IPS-18a (cell line): ENCODE results near the gene VRTN.

Source experiments
- H3K27ac ChIP-seq: one replicate; pipeline ENCODE4 v1.5.1; 2013; ENCODE audit warnings: low read length
- H3K27me3 ChIP-seq: one replicate; pipeline ENCODE4 v1.6.1; 2013; ENCODE audit warnings: mild to moderate bottlenecking, low read length; ENCODE audit not compliant: control insufficient read depth, insufficient read depth
- H3K36me3 ChIP-seq: one replicate; pipeline ENCODE4 v1.6.1; 2013; ENCODE audit warnings: low read depth, low read length; ENCODE audit not compliant: control insufficient read depth
- H3K4me1 ChIP-seq: one replicate; pipeline ENCODE4 v1.6.1; 2013; ENCODE audit warnings: low read depth, low read length; ENCODE audit not compliant: control insufficient read depth
- H3K4me3 ChIP-seq: one replicate; pipeline ENCODE4 v1.5.1; 2013; ENCODE audit warnings: low read length
- H3K9ac ChIP-seq: one replicate; pipeline ENCODE4 v1.6.1; 2013; ENCODE audit warnings: mild to moderate bottlenecking, low read length, moderate library complexity
- H3K9me3 ChIP-seq: one replicate; pipeline ENCODE4 v1.6.1; 2013; ENCODE audit warnings: low read depth, low read length; ENCODE audit not compliant: control insufficient read depth

The VRTN gene

GRCh38 chr14:74350928-74351323, 2.7 kb downstream of the VRTN start:
- H3K36me3 ChIP-seq: peaks cover 7% of the 10 kb centered on the region
- peaks cover 19% of the 10 kb centered on the region for H3K4me1 ChIP-seq
- no peaks in the 10 kb centered on the region for H3K27me3 ChIP-seq
- H3K4me3 ChIP-seq: peak overlapping the region; percentile 78
- peak overlapping the region; percentile 87 for H3K9ac ChIP-seq
- H3K9me3 ChIP-seq: no peaks in the 10 kb centered on the region
- no peak overlapping the region for H3K27ac ChIP-seq

- Histone ChIP-seq H3K4me1 (peaks cover 3% of the 10 kb centered on the region), H3K9me3 (no peaks in the 10 kb centered on the region), H3K27me3 (no peaks in the 10 kb centered on the region), H3K4me3 (no peak overlapping the region), H3K9ac (no peak overlapping the region), H3K27ac (no peak overlapping the region), H3K36me3 (peaks cover 42% of the 10 kb centered on the region)
Observed at GRCh38 chr14:74356892-74357575, 8.8 kb downstream of the VRTN start.

GRCh38 chr14:74357585-74357984, 9.3 kb downstream of the VRTN start:
- Histone ChIP-seq H3K9me3 (no peaks in the 10 kb centered on the region), H3K27ac (no peak overlapping the region), H3K4me3 (no peak overlapping the region), H3K4me1 (peaks cover 5% of the 10 kb centered on the region), H3K9ac (no peak overlapping the region), H3K36me3 (peaks cover 44% of the 10 kb centered on the region), H3K27me3 (no peaks in the 10 kb centered on the region)

- H3K27me3 ChIP-seq: no peaks in the 10 kb centered on the region
- H3K27ac ChIP-seq: no peak overlapping the region
- no peak overlapping the region for H3K9ac ChIP-seq
- H3K9me3 ChIP-seq: no peaks in the 10 kb centered on the region
- no peak overlapping the region for H3K4me3 ChIP-seq
- H3K36me3 ChIP-seq: peaks cover 46% of the 10 kb centered on the region
- H3K4me1 ChIP-seq: peaks cover 6% of the 10 kb centered on the region
Observed at GRCh38 chr14:74358176-74358829, 10.0 kb downstream of the VRTN start.

GRCh38 chr14:74360163-74360562, 11.9 kb downstream of the VRTN start:
- Histone ChIP-seq H3K27ac (no peak overlapping the region), H3K4me3 (no peak overlapping the region), H3K27me3 (no peaks in the 10 kb centered on the region), H3K9ac (no peak overlapping the region), H3K36me3 (peaks cover 46% of the 10 kb centered on the region), H3K9me3 (no peaks in the 10 kb centered on the region), H3K4me1 (peaks cover 6% of the 10 kb centered on the region)

- H3K36me3 ChIP-seq: peaks cover 33% of the 10 kb centered on the region
- H3K27me3 ChIP-seq: no peaks in the 10 kb centered on the region
- no peak overlapping the region for H3K27ac ChIP-seq
- peaks cover 6% of the 10 kb centered on the region for H3K4me1 ChIP-seq
- no peaks in the 10 kb centered on the region for H3K9me3 ChIP-seq
- no peak overlapping the region for H3K4me3 ChIP-seq
- H3K9ac ChIP-seq: no peak overlapping the region
Observed at GRCh38 chr14:74362361-74362915, 14.2 kb downstream of the VRTN start.

- Histone ChIP-seq H3K27ac (no peak overlapping the region), H3K36me3 (peaks cover 14% of the 10 kb centered on the region), H3K27me3 (no peaks in the 10 kb centered on the region), H3K9ac (no peak overlapping the region), H3K4me1 (peaks cover 6% of the 10 kb centered on the region), H3K9me3 (no peaks in the 10 kb centered on the region), H3K4me3 (no peak overlapping the region)
Observed at GRCh38 chr14:74364271-74364880, 16.1 kb downstream of the VRTN start.

- no peak overlapping the region for H3K27ac ChIP-seq
- no peak overlapping the region for H3K9ac ChIP-seq
- H3K4me1 ChIP-seq: no peaks in the 10 kb centered on the region
- no peaks in the 10 kb centered on the region for H3K9me3 ChIP-seq
- H3K4me3 ChIP-seq: no peak overlapping the region
- H3K36me3 ChIP-seq: no peaks in the 10 kb centered on the region
- no peaks in the 10 kb centered on the region for H3K27me3 ChIP-seq
Observed at GRCh38 chr14:74368026-74368425, 19.8 kb downstream of the VRTN start.

GRCh38 chr14:74368441-74368840, 20.2 kb downstream of the VRTN start:
- no peaks in the 10 kb centered on the region for H3K4me1 ChIP-seq
- H3K9ac ChIP-seq: no peak overlapping the region
- H3K9me3 ChIP-seq: no peaks in the 10 kb centered on the region
- H3K27me3 ChIP-seq: no peaks in the 10 kb centered on the region
- no peaks in the 10 kb centered on the region for H3K36me3 ChIP-seq
- H3K27ac ChIP-seq: no peak overlapping the region
- no peak overlapping the region for H3K4me3 ChIP-seq

GRCh38 chr14:74377976-74378690, 29.9 kb downstream of the VRTN start:
- Histone ChIP-seq H3K4me1 (no peaks in the 10 kb centered on the region), H3K4me3 (no peak overlapping the region), H3K9ac (no peak overlapping the region), H3K27me3 (no peaks in the 10 kb centered on the region), H3K36me3 (no peaks in the 10 kb centered on the region), H3K9me3 (no peaks in the 10 kb centered on the region), H3K27ac (no peak overlapping the region)

GRCh38 chr14:74380172-74380571, 31.9 kb downstream of the VRTN start:
- Histone ChIP-seq H3K9ac (no peak overlapping the region), H3K27me3 (no peaks in the 10 kb centered on the region), H3K4me1 (no peaks in the 10 kb centered on the region), H3K4me3 (no peak overlapping the region), H3K36me3 (no peaks in the 10 kb centered on the region), H3K9me3 (no peaks in the 10 kb centered on the region), H3K27ac (no peak overlapping the region)
